ENCODE measurements around the gene PLXNB2. TPM values are rescaled to one million over a fixed set of nuclear protein-coding genes. Genes with fewer than 3 reads are reported as not detected.

Gene PLXNB2
- total RNA-seq, 1 experiment from 2014 or later = 236 TPM

DNA sequence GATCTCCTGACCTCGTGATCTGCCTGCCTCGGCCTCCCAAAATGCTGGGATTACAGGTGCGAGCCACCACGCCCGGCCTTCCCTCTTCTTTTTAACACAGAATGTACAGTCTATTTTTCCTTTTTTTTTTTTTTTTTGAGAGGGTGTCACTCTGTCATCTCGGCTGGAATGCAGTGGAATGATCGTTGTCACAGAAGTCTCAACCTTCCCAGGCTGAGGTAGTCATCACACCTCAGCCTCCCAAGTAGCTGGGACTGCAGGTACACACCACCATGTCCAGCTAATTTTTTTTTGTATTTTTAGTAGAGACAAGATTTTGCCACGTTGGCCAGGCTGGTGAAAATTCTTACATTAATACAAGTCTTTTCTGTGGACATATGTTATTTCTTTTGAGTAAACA lies 48.7 kb upstream of the PLXNB2 start:
- TF ChIP-seq, protein P1, sequence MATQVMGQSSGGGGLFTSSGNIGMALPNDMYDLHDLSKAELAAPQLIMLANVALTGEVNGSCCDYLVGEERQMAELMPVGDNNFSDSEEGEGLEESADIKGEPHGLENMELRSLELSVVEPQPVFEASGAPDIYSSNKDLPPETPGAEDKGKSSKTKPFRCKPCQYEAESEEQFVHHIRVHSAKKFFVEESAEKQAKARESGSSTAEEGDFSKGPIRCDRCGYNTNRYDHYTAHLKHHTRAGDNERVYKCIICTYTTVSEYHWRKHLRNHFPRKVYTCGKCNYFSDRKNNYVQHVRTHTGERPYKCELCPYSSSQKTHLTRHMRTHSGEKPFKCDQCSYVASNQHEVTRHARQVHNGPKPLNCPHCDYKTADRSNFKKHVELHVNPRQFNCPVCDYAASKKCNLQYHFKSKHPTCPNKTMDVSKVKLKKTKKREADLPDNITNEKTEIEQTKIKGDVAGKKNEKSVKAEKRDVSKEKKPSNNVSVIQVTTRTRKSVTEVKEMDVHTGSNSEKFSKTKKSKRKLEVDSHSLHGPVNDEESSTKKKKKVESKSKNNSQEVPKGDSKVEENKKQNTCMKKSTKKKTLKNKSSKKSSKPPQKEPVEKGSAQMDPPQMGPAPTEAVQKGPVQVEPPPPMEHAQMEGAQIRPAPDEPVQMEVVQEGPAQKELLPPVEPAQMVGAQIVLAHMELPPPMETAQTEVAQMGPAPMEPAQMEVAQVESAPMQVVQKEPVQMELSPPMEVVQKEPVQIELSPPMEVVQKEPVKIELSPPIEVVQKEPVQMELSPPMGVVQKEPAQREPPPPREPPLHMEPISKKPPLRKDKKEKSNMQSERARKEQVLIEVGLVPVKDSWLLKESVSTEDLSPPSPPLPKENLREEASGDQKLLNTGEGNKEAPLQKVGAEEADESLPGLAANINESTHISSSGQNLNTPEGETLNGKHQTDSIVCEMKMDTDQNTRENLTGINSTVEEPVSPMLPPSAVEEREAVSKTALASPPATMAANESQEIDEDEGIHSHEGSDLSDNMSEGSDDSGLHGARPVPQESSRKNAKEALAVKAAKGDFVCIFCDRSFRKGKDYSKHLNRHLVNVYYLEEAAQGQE (IDR thresholded peaks at IDR 0.05; ENCODE audit: low read depth) = no peak
- TF ChIP-seq, protein P2, sequence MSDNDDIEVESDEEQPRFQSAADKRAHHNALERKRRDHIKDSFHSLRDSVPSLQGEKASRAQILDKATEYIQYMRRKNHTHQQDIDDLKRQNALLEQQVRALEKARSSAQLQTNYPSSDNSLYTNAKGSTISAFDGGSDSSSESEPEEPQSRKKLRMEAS (IDR thresholded peaks at IDR 0.05) = no peak
- TF ChIP-seq ZNF274 (IDR thresholded peaks at IDR 0.05; ENCODE audit: low read depth, low read length) (no peak), JUND (IDR thresholded peaks at IDR 0.05) (no peak), SRF (IDR thresholded peaks at IDR 0.05; ENCODE audit: low read depth) (no peak), FOSL1 (IDR thresholded peaks at IDR 0.05; ENCODE audit: low read depth) (no peak), ELF1 (IDR thresholded peaks at IDR 0.05; ENCODE audit: borderline replicate concordance, low read depth) (no peak)
- POLR2A ChIA-PET = no interaction called here
- DNase-seq (ENCODE audit: low read depth, low spot score) = no peak
- Histone ChIP-seq H3K27ac (ENCODE audit: low read depth, low read length) (no peak overlapping the region), H3K9me3 (ENCODE audit: control insufficient read depth in 1 of 2, insufficient read depth in 1 of 2, low read depth in 1 of 2, low read length in 2 of 2) (no peaks in the 10 kb centered on the region), H3K4me2 (ENCODE audit: low read length) (no peak overlapping the region), H3K4me1 (ENCODE audit: control insufficient read depth in 1 of 2, insufficient read depth in 2 of 2, low read length in 2 of 2) (no peaks in the 10 kb centered on the region), H3K79me2 (ENCODE audit: insufficient read depth, low read length) (peaks cover 84% of the 10 kb centered on the region), H4K20me1 (ENCODE audit: insufficient read depth) (peaks cover 7% of the 10 kb centered on the region; the same call in 1 of the 2 replicates), H3K36me3 (ENCODE audit: control insufficient read depth in 1 of 2, insufficient read depth in 2 of 2, low read length in 2 of 2) (peaks cover 3% of the 10 kb centered on the region in 2 experiments; a peak in 1 of 4 replicates), H3K27me3 (ENCODE audit: insufficient read depth, low read length) (no peaks in the 10 kb centered on the region), H2AFZ (ENCODE audit: low read depth, low read length, poor library complexity, severe bottlenecking) (no peak overlapping the region), H3K4me3 (replicated peaks in 1 of 2; ENCODE audit: low read depth in 1 of 2, low read length in 2 of 2) (no peak overlapping the region), H3K9me2 (ENCODE audit: insufficient read depth) (no peaks in the 10 kb centered on the region), H3K9ac (ENCODE audit: low read length) (no peak overlapping the region)
- RAD21 ChIA-PET (ENCODE audit: low non-redundant PET in 1 of 2, low total read pairs in 2 of 2, uncharacterized antibody in 2 of 2, unreplicated experiment in 2 of 2) = no interaction called here
- no peak for ATAC-seq
- BruUV-seq (replicated peaks) = no TSS peak
- CTCF ChIA-PET = no interaction called here
- intact Hi-C loops (cut with micrococcal nuclease) = no loop called here

- ChIA-PET RAD21 (ENCODE audit: low non-redundant PET in 1 of 2, low total read pairs in 2 of 2, uncharacterized antibody in 2 of 2, unreplicated experiment in 2 of 2) (no interaction called here), CTCF (no interaction called here), POLR2A (no interaction called here)
- Histone ChIP-seq H3K27ac (ENCODE audit: low read depth, low read length) (no peak overlapping the region), H3K9me3 (ENCODE audit: control insufficient read depth in 1 of 2, insufficient read depth in 1 of 2, low read depth in 1 of 2, low read length in 2 of 2) (no peaks in the 10 kb centered on the region), H3K4me1 (ENCODE audit: control insufficient read depth in 1 of 2, insufficient read depth in 2 of 2, low read length in 2 of 2) (no peaks in the 10 kb centered on the region), H3K4me2 (ENCODE audit: low read length) (no peak overlapping the region), H3K9me2 (ENCODE audit: insufficient read depth) (no peaks in the 10 kb centered on the region), H3K27me3 (ENCODE audit: insufficient read depth, low read length) (no peaks in the 10 kb centered on the region), H3K9ac (ENCODE audit: low read length) (no peak overlapping the region), H4K20me1 (ENCODE audit: insufficient read depth) (0 out of 2 replicates have a peak, but pooled peaks cover 4% of the 10 kb centered on the region), H3K4me3 (replicated peaks in 1 of 2; ENCODE audit: low read depth in 1 of 2, low read length in 2 of 2) (no peak overlapping the region), H3K36me3 (ENCODE audit: control insufficient read depth in 1 of 2, insufficient read depth in 2 of 2, low read length in 2 of 2) (peaks cover 3% of the 10 kb centered on the region in 2 experiments; a peak in 1 of 4 replicates), H2AFZ (ENCODE audit: low read depth, low read length, poor library complexity, severe bottlenecking) (no peak overlapping the region), H3K79me2 (ENCODE audit: insufficient read depth, low read length) (peaks cover 65% of the 10 kb centered on the region)
- intact Hi-C loops (cut with micrococcal nuclease) = no loop called here
- BruUV-seq (replicated peaks) = no TSS peak
- no peak for DNase-seq (ENCODE audit: low read depth, low spot score)
- ATAC-seq = no peak
- TF ChIP-seq ZNF274 (IDR thresholded peaks at IDR 0.05; ENCODE audit: low read depth, low read length) (no peak), ZBTB33 (IDR thresholded peaks at IDR 0.05; ENCODE audit: extremely low read depth, insufficient replicate concordance, low read length) (no peak), FOSL1 (IDR thresholded peaks at IDR 0.05; ENCODE audit: low read depth) (no peak), SIN3A (IDR thresholded peaks at IDR 0.05; ENCODE audit: low read depth) (no peak), ELF1 (IDR thresholded peaks at IDR 0.05; ENCODE audit: borderline replicate concordance, low read depth) (no peak), POLR2AphosphoS5 (IDR thresholded peaks at IDR 0.05; ENCODE audit: low read depth, low read length) (no peak)
- TF ChIP-seq, protein P1 (IDR thresholded peaks at IDR 0.05; ENCODE audit: low read depth) = no peak
Observed at GRCh38 chr22:50348058-50348457, 40.6 kb upstream of the PLXNB2 start.
